ENCODE results near the gene SSTR3.

- no peak for TF ChIP-seq EZH2phosphoT487 (IDR thresholded peaks at IDR 0.05; ENCODE audit: insufficient read depth, low read depth)
- TF ChIP-seq EZH2 (IDR thresholded peaks at IDR 0.05; ENCODE audit: insufficient read depth, poor library complexity, severe bottlenecking) = no peak
These were observed 1.0 kb downstream of the SSTR3 start for GRCh38 chr22:37211075-37211865.

Measured in GM23248 (cell line).